ENCODE results near the gene TENM3. TPM values are rescaled to one million over a fixed set of nuclear protein-coding genes. Genes with fewer than 3 reads are reported as not detected.
"Not testable (repeated sequence)": the region's sequence is repeated elsewhere in the genome, so short reads cannot be mapped to it uniquely, and the experiment has no call there.

Gene TENM3
- total RNA-seq, 1 donor from 2014 or later: 2.8 TPM

GRCh38 chr4:182809417-182810102 is 566.4 kb downstream of the TENM3 start:
- Histone ChIP-seq H3K27me3 (no peaks in the 10 kb centered on the region), H3K9me3 (no peaks in the 10 kb centered on the region), H3K36me3 (no peaks in the 10 kb centered on the region), H3K27ac (no peak overlapping the region), H3K4me3 (no peak overlapping the region), H3K4me1 (no peaks in the 10 kb centered on the region)
- intact Hi-C loops (cut with DNase I): loop anchor here (10.0 kb wide), 1 partner anchor 1665 kb away; no protein-coding TSS in a partner anchor
- no peak for DNase-seq (ENCODE audit: low spot score in 2 of 2)
- TF ChIP-seq, protein P1, sequence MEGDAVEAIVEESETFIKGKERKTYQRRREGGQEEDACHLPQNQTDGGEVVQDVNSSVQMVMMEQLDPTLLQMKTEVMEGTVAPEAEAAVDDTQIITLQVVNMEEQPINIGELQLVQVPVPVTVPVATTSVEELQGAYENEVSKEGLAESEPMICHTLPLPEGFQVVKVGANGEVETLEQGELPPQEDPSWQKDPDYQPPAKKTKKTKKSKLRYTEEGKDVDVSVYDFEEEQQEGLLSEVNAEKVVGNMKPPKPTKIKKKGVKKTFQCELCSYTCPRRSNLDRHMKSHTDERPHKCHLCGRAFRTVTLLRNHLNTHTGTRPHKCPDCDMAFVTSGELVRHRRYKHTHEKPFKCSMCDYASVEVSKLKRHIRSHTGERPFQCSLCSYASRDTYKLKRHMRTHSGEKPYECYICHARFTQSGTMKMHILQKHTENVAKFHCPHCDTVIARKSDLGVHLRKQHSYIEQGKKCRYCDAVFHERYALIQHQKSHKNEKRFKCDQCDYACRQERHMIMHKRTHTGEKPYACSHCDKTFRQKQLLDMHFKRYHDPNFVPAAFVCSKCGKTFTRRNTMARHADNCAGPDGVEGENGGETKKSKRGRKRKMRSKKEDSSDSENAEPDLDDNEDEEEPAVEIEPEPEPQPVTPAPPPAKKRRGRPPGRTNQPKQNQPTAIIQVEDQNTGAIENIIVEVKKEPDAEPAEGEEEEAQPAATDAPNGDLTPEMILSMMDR (IDR thresholded peaks at IDR 0.05): no peak

DNA sequence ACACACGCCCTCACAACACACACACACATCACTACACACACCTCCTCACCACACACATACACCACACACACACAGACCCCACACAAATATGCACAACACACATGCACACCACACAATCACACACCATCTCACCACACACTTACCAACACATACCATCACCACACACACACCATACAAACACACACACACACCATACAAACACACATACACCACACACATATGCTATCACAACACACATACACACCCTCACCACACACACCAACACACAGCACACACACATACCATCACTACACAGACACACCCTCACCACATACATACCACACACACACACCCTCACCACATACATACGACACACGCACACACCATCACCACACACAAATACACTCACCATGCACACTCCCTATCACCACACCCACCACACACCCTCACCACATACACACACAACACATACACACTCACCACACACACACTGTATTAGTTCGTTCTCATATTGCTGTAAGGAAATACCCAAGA is 567.0 kb downstream of the TENM3 start:
- Histone ChIP-seq H3K27me3 (no peaks in the 10 kb centered on the region), H3K36me3 (no peaks in the 10 kb centered on the region), H3K9me3 (no peaks in the 10 kb centered on the region), H3K27ac (no peak overlapping the region), H3K4me1 (no peaks in the 10 kb centered on the region), H3K4me3 (no peak overlapping the region)
- DNase-seq (ENCODE audit: low spot score in 2 of 2): no peak
- TF ChIP-seq, protein P1 (IDR thresholded peaks at IDR 0.05): no peak
- intact Hi-C loops (cut with DNase I): no loop called here

DNA sequence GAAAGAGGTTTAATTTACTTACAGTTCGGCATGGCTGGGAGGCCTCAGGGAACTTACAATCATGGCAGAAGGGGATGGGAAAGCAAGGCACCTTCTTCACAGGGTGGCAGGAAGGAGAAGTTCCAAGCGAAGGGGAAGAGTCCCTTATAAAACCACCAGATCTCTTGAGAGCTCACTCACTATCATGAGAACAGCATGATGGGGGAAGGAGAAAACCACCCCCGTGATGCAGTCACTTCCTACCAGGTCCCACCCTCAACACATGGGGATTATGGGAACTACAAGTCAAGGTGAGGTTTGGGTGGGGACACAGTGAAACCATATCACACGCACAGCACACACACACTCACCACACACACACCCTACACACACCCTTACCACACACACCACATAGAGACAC is 569.7 kb downstream of the TENM3 start:
- Histone ChIP-seq H3K27me3 (no peaks in the 10 kb centered on the region), H3K9me3 (no peaks in the 10 kb centered on the region), H3K36me3 (no peaks in the 10 kb centered on the region), H3K27ac (no peak overlapping the region), H3K4me1 (no peaks in the 10 kb centered on the region), H3K4me3 (no peak overlapping the region)
- intact Hi-C loops (cut with DNase I): no loop called here
- DNase-seq (ENCODE audit: low spot score in 2 of 2): no peak
- TF ChIP-seq, protein P1 (IDR thresholded peaks at IDR 0.05): no peak

DNA sequence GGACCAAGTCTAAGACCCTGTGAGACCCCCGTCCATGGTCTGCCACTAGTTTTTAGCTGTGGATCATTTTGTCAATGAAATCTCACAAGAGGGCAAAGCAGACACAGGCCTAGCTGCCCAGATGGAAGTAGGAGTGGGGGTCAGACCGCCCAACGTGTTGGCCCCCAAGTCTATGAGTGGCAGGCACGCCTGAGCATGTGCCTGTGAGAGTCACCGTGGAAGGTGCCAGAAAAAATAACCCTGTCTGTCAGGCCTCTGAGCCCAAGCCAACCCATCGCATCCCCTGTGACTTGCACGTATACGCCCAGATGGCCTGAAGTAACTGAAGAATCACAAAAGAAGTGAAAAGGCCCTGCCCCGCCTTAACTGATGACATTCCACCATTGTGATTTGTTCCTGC is 570.9 kb downstream of the TENM3 start:
- DNase-seq (ENCODE audit: low spot score in 2 of 2); H3K36me3 ChIP-seq; intact Hi-C loops (cut with DNase I); H3K4me3 ChIP-seq; H3K4me1 ChIP-seq; H3K9me3 ChIP-seq; H3K27me3 ChIP-seq; H3K27ac ChIP-seq: not testable (repeated sequence)

- Histone ChIP-seq H3K4me1 (no peaks in the 10 kb centered on the region), H3K27me3 (no peaks in the 10 kb centered on the region), H3K36me3 (no peaks in the 10 kb centered on the region), H3K27ac (no peak overlapping the region), H3K9me3 (no peaks in the 10 kb centered on the region), H3K4me3 (no peak overlapping the region)
- TF ChIP-seq, protein P1 (IDR thresholded peaks at IDR 0.05): no peak
- no peak for DNase-seq (ENCODE audit: low spot score in 2 of 2)
- intact Hi-C loops (cut with DNase I): no loop called here
These were observed 575.9 kb downstream of the TENM3 start for GRCh38 chr4:182818926-182819730.

GRCh38 chr4:182819751-182820150 is 576.5 kb downstream of the TENM3 start:
- Histone ChIP-seq H3K27ac (no peak overlapping the region), H3K4me3 (no peak overlapping the region), H3K9me3 (no peaks in the 10 kb centered on the region), H3K27me3 (no peaks in the 10 kb centered on the region), H3K4me1 (no peaks in the 10 kb centered on the region), H3K36me3 (no peaks in the 10 kb centered on the region)
- DNase-seq (ENCODE audit: low spot score in 2 of 2): no peak
- TF ChIP-seq, protein P1 (IDR thresholded peaks at IDR 0.05): no peak
- intact Hi-C loops (cut with DNase I): no loop called here

Measured in ascending aorta (tissue), 2 donors.